IPS-NIHi7 (cell line): ENCODE data around the gene POLR2H.

Source experiments
- DNase-seq: peaks from one replicate; pipeline ENCODE4 v3.0.0; 2012; ENCODE audit warnings: mixed read lengths; ENCODE audit errors: extremely low spot score

The POLR2H gene

DNA sequence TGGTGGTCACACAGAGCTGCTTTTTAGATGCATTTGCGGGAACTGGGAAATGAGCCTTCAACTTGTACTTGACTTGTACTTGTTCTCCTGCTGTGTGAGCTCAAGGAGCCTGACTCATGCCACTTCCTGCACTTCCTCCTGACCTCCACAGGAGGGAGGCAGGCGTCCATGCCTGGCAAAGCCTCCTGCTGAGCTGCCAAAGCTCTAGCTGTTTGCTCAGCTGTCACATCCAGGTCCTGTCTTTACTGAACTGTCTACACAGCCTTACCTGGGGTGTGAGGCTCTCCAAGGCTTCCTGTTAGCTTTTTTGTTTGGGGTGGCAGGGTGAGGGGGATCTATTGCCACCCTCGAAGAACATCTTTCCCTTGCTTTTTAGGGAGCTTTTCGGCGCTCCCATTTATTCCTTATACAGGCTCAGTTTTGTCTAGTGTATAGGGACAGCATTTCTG, 10.1 kb downstream of the POLR2H start:
- peak; percentile 89 for DNase-seq

DNA sequence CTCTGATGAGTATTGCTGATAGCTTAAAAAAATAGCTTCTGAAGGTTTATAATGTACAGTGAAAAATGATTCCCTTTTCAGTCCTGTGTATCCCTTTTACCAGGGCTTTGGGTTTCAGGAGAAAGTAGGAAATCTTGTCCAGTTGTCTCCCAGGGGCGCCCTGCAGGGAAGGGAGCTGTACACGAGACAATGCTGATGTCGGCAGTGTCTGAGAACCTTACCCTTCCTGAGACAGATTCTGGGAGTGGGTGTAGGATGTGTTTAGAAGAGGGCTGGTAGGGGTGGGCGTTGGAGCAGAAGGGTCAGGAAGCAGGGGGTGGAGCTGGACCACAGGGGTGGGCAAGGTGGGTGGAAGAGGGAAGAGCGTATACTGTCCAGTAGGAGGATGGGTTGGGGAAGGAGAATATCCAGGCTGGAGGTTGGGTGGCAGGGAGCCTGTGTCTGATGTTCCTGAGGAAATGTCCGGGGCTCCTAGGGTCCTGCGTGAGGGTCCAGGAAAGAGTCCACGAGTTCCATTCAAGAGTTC, 10.8 kb downstream of the POLR2H start:
- DNase-seq: no peak

DNA sequence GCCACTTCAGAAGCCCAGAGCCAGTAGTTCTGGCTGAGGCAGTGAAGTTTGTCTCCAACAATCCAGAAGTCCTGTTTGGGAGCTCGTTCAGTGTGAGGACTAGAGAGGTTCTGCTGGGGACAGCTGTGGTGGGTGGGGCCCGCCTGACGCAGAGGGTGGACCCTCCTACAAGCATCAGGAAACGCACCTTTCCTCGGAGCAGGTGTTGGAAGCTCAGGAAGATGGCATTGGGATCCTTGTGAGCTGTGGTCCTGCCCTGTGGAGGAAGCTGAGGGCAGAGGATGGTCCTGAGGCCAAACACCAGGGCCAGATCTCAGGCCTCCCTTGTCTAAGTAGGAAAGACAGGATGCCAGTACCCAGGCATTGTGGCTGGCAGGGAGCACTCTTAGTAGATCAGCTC, 11.4 kb downstream of the POLR2H start:
- DNase-seq: no peak

DNA sequence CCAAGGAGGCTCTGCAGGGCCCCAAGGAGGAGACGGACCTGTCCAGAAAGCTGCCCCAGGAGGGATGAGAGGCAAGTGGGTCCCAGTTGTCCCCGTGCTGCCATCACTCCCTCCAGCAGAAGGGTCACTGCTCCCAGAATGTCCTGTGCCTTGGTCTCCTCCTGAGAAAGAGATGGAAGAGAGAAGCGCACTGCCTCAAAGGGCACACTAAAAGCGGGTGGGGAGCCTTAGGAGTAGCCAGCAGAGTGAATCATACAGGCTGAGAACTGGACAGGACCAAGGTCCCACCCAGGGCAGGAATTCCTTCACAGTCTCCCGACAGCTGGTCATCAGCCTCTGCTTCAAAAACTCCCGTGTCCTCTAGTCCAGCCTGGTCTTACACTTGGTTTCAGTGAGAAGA, 11.9 kb downstream of the POLR2H start:
- DNase-seq: no peak

DNA sequence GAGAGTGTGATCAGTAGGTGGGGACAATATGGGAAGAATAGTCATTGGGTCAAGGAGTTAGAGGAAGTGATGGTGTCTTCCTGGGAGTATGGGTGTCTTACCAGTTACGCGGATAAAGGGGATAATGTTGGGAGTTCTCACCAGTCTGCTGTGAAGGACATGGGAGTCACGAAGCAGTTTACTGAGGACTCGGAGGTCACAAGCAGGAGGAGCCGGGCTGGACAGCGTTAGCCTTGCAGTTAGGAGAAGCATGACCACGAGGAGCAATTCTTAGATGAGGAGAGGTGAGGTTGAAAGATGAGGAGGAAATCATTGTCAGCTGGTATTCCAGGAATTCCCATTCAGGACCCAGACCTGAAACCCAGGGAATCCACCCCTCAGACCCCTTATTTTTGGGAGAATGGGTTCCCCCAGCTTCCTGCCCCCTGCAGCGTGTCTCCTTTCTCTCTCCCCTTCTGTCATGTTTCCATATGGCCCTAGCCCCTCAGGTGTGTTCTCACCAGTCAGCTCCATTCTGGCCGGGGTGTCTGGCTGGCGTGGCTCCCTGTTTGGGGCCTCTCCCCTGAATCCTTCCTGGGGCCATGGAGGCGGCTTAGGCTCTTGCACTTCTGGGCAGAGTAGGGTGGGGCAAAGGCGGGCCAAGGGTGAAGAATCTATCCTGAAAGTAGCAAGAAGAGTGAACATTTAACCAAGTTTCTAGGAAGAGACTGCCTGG, 14.4 kb downstream of the POLR2H start:
- DNase-seq: no peak

DNA sequence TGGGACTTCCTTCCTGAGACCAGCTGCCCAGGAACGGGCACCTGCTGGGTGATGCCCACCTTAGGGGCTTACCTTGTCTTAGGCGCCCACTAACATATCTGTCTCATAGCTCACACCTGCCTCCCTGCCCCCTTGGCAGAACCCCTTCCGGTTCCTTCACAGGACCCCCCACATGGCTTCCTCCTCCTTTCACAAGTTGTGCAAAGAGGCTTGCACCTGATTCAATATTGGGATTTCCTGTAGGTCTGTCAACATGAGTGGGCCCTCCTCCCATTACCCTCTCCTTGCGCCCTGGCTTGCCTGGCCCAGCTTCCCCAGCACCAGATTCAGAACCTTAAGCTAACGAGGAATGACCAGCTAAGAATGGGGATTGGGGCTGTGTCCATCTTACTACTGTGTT, 15.9 kb downstream of the POLR2H start:
- DNase-seq: no peak

DNA sequence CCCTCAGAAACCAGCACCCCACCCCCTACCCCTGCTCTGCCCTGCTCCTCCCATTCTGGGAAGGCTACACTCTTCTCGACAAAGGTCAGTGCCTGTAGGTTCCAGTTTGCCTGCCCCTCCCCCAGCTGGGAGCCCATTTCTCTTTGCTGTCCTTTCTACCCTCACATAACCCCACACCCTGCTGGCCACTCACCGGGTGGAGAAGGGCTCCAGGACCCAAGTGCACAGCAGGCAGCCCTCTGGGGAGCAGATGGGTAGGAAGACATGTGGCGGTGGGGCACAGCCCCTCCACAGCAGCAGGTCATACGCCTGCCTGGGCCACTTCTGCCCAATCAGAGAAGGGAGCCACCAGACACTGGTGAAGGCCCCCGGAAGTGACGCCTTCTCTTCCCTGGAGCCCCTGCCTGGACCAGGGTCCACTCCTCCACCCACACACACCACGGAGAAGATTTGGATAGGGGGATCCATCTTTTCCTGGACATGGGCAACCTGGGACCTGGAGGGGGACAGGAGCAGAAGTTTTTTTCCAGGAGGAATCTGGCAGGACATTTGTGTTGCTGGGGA, 16.5 kb downstream of the POLR2H start, which contains the start of gene THPO:
THPO (minus strand) TSS at position 326 of the 564 bp plus-strand sequence. CDS start 1,948 bp downstream, outside the sequence.
- peak; percentile 49 for DNase-seq

DNA sequence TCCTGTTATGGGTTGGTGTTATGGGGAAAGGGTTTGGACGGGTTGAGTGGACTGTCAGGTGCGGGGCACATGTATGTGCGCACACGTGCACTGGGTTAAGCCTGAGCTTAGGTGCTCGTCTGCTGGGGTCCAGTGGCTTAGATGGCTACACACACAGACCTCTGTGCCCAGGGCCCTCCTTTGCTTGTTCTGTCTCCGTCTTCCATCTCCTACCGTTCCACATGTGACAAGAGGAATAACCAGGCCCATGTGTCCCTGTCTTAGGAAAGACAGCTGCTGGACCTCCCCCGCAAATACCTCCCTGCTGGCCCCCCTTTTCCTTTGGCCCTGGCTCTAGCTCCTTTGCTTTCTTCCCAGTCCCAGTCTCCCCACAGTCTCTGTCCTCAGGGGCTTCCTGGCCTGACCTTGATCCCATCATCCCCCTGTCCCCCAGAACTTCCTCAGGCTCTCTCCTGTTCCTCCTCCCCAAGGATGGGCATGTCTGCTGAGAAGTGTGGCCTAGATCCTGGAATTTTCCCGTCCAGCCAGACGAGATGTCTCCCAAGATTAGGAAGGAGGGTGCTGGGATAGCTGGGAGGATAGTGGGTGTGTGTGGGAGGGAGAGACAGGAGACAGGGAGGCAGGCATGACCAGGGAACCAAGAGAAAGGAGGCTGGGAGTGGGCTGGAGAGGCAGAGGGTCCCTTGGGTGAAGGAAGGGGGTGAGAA, 17.3 kb downstream of the POLR2H start:
- DNase-seq: no peak

DNA sequence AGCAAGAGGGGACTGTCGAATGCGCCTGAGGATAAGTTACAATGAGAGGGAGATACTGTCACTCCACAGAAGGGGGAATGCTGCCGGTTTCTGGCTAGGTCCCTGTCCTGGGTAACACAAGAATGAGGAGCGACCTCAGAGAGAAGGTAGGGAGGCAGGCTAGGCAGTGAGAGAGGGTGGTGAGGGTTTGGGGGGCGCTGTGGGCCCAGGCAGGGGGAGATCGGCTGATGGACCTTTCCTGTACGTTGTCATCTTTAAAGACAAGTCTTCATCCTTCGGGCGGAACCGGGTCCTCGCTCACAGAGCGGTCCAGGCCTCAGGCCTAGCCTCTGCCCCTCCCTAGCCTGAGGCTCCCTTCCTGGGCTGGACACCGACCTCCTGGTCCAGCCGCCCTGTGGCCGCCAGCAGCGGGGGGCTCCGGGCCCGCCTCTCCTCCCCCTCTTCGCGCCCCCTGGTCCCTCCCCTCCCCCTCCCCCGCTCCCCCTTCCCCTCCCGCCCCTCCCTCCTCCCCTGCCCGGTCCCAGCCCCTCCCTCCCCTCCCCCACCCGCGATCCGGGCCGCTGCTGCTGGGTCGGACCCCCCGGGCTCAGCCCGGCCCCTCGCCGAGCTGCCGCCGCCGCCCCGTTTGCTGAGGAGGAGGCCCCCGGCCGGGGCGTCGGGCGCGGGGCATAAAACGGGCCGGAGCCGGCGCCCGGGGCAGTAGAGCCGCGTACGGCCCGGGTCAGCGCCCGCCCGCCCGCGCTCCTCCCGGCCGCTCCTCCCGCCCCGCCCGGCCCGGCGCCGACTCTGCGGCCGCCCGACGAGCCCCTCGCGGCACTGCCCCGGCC, 18.1 kb downstream of the POLR2H start, which contains the start of gene CHRD:
CHRD (plus strand) TSS at position 697 of the 827 bp plus-strand sequence. CDS start 265 bp downstream, outside the sequence.
- no peak for DNase-seq

DNA sequence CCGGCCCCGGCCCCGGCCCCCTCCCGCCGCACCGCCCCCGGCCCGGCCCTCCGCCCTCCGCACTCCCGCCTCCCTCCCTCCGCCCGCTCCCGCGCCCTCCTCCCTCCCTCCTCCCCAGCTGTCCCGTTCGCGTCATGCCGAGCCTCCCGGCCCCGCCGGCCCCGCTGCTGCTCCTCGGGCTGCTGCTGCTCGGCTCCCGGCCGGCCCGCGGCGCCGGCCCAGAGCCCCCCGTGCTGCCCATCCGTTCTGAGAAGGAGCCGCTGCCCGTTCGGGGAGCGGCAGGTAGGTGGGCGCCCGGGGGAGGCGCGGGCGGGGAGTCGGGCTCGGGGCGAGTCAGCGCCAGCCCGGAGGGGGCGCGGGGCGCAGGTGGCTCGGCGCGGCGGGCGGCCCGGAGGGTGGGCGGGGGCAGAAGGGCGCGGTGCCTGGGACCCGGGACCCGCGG, 18.7 kb downstream of the POLR2H start:
- peak; percentile 84 for DNase-seq

DNA sequence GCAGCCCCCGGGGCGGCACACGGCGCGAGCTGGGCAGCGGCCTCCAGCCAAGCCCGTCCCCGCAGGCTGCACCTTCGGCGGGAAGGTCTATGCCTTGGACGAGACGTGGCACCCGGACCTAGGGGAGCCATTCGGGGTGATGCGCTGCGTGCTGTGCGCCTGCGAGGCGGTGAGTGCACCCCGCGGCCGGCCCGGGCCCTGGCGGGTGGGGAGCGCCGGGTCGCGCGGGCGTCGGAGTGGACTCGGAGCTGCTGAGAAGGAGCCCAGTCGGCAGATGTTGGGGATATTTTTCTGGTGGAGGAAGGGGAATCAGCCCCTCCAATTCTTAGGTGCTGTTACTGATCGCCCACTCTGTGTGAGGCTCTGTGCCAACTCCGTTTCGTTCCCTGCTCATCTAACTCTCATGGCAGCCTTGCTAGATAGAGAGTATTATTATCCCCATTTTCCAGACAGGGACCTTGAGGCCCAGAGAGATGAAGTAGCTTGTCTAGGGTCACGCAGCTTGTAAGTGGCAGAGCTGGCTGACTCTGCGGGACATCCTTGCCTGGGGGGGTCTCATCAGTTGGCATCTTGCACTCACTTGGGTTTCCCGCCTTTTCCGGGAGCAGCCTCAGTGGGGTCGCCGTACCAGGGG, 19.2 kb downstream of the POLR2H start:
- DNase-seq: no peak

DNA sequence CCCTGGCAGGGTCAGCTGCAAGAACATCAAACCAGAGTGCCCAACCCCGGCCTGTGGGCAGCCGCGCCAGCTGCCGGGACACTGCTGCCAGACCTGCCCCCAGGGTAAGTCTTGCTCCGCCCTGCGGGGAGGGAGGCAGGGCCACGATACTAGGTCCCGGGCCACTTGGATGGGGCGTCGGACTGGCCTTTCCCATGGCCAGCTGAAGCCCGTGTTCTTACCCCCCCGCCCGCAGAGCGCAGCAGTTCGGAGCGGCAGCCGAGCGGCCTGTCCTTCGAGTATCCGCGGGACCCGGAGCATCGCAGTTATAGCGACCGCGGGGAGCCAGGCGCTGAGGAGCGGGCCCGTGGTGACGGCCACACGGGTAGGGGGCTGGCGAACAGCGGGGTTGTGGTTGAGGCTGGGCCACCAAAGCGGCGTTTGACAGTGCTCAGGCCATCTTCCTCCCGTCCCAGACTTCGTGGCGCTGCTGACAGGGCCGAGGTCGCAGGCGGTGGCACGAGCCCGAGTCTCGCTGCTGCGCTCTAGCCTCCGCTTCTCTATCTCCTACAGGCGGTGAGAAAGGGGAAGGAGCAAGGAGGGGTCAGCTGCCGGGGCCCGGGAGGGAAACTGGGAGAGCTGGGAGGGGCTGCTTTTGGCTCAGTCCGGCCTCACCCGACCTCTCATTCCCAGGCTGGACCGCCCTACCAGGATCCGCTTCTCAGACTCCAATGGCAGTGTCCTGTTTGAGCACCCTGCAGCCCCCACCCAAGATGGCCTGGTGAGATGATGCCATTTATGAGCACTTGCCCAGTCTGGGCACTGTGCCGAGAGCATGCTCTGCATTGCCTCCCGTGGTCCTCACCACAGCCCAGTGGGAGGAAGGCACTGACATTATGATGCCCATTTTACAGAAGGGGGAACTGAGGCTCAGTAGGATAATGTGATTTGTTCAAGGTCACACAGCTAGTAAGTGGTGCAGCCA, 20.0 kb downstream of the POLR2H start:
- peak; percentile 63 for DNase-seq

DNA sequence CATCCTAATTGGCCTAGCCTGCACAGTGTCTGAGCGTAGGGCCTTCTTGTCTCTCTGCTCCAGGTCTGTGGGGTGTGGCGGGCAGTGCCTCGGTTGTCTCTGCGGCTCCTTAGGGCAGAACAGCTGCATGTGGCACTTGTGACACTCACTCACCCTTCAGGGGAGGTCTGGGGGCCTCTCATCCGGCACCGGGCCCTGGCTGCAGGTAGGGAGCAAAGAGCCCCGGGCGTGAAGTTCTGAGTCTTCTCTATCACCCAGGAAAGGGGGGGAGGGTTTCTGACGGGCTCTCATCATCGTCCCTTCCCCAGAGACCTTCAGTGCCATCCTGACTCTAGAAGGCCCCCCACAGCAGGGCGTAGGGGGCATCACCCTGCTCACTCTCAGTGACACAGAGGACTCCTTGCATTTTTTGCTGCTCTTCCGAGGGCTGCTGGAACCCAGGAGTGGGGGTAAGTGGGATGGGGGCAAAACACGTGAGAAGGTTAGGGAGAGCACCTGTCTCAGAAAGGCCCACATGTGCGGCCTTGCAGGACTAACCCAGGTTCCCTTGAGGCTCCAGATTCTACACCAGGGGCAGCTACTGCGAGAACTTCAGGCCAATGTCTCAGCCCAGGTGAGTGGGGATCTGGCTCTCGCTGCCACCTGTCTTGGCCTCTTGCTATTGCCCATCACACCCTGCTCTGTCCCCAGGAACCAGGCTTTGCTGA, 21.0 kb downstream of the POLR2H start:
- DNase-seq: no peak

DNA sequence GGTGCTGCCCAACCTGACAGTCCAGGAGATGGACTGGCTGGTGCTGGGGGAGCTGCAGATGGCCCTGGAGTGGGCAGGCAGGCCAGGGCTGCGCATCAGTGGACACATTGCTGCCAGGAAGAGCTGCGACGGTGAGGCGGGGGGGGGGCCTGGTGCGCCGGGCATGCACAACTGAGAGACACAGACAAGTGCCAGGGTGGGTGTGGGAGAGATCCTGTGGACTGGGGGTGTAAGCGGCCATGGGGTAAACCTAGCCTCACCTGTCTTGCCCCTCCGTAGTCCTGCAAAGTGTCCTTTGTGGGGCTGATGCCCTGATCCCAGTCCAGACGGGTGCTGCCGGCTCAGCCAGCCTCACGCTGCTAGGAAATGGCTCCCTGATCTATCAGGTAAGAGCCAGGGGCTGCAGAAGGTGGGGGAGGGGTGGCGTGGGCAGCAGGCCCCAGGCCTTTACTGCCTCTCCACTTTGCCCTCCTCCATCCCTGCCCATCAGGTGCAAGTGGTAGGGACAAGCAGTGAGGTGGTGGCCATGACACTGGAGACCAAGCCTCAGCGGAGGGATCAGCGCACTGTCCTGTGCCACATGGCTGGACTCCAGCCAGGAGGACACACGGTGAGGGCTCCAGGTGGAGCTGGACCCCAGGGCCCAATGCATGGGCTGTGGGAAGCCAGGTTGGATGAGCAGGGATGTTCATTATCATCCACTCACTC, 21.7 kb downstream of the POLR2H start:
- DNase-seq: no peak

DNA sequence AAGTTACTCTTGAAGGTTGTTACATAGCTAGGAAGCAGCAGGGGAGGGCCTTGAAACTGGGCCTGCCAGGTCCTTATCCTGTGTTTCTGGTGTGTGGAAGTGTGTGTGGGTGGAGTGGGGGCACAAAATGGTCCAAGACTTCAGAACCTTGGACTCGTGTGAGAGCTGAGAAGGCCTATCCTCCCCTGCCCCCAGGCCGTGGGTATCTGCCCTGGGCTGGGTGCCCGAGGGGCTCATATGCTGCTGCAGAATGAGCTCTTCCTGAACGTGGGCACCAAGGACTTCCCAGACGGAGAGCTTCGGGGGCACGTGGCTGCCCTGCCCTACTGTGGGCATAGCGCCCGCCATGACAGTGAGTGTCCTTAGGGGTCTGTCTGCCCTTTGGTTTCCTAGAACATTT, 22.8 kb downstream of the POLR2H start:
- no peak for DNase-seq

DNA sequence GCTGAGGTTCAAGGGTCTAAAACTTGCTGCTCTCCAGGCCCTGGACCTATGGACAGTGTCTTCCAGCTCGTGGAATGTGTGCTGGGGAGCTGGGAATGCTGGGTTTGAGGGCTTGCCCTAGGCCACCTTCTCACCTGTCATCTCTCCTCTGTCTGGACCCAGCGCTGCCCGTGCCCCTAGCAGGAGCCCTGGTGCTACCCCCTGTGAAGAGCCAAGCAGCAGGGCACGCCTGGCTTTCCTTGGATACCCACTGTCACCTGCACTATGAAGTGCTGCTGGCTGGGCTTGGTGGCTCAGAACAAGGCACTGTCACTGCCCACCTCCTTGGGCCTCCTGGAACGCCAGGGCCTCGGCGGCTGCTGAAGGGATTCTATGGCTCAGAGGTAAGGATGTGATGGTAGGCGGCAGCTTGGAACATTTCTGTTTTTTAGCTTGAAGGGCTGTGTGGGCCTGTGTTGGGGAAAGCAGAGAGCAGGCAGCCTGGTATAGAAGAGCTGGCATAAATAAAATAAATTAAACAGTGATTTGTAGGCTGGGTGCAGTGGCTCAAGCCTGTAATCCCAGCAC, 23.4 kb downstream of the POLR2H start:
- no peak for DNase-seq

DNA sequence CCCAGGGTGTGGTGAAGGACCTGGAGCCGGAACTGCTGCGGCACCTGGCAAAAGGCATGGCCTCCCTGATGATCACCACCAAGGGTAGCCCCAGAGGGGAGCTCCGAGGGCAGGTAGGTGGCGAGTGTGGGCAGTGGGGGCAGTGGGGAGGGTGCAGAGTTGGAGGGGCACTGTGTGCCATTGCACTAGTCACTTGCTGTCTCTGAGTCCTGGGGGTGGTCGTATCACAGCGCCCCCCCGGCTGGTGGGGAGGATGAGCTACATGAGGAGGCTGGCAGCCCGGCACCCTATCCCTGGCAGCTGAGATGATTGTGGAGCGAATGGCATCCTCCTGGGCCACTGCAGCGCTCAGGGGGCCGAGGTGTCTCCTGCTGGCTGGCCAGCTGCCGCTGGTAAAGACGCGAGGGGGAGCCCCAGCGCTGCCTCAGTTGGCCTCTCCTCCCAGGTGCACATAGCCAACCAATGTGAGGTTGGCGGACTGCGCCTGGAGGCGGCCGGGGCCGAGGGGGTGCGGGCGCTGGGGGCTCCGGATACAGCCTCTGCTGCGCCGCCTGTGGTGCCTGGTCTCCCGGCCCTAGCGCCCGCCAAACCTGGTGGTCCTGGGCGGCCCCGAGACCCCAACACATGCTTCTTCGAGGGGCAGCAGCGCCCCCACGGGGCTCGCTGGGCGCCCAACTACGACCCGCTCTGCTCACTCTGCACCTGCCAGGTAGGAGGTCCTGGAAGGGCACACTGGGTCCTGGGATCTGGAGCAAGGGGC, 24.7 kb downstream of the POLR2H start:
- DNase-seq: no peak
